Activated naive CD4-positive, alpha-beta T cell treated with anti-CD3 and anti-CD28 coated beads, Interleukin-2, amount 50 U/mL, for 24 hours (primary cell): ENCODE data around the gene SLCO6A1.

ENCODE experiments used
- H3K27ac Mint-ChIP-seq: one replicate; pipeline ENCODE4 v1.8.0; 2021; ENCODE audit warnings: mild to moderate bottlenecking, mixed read lengths
- H3K27me3 Mint-ChIP-seq: one replicate; pipeline ENCODE4 v1.8.0; 2021; ENCODE audit warnings: mixed read lengths
- H3K36me3 Mint-ChIP-seq: one replicate; pipeline ENCODE4 v1.8.0; 2021; ENCODE audit warnings: mixed read lengths
- H3K4me1 Mint-ChIP-seq: one replicate; pipeline ENCODE4 v1.8.0; 2021; ENCODE audit warnings: mixed read lengths
- H3K4me3 Mint-ChIP-seq: one replicate; pipeline ENCODE4 v1.8.0; 2021; ENCODE audit warnings: mild to moderate bottlenecking, mixed read lengths
- H3K9me3 Mint-ChIP-seq: one replicate; pipeline ENCODE4 v1.8.0; 2021; ENCODE audit warnings: mixed read lengths

Gene SLCO6A1

DNA sequence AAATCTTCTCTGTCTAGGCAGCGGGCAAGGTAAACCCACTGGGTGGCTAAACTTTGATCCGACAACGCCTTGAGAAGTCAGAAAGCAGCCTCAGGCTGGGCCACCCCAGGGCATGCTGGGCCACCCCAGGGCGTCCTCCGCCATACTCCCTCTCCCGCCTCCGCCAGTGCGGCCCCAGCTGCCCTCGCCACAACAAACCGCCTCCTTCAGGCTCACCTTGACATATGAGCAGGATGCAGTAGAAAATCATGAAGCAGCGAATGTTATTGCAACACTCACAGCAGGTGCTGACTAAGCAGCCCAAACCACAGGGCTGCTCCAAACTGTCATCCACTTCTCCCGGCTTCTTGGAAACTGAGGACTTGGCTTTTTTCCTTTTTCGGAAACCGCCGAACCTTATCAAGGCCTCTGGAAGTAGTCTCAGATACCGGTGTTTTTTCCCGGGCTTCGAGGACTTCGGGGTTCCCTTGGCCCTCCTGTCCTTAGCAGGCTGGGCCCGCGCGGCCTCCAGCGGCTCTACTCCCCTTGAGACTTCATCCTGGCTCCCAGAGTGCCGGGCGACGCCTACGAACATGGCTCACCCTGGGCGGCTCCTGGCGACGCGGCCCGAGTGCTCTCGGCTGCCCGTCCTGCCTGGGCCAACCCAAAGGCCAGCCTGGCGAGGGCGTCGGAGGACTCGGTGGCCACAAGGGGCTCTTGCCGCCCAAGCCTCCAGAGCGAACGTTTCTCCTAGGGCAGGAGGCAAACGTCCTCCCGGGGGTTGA is at the start of gene SLCO6A1:
SLCO6A1 (minus strand) TSS at position 731 of the 764 bp plus-strand sequence; CDS start at position 574, 157 bp downstream.
- H3K27me3 Mint-ChIP-seq = no peaks in the 10 kb centered on the region
- H3K4me3 Mint-ChIP-seq = no peak within 1 kb of the TSS
- no peaks in the 10 kb centered on the region for H3K36me3 Mint-ChIP-seq
- H3K9me3 Mint-ChIP-seq = no peaks in the 10 kb centered on the region
- H3K27ac Mint-ChIP-seq = no peak within 1 kb of the TSS
- H3K4me1 Mint-ChIP-seq = no peaks in the 10 kb centered on the region

DNA sequence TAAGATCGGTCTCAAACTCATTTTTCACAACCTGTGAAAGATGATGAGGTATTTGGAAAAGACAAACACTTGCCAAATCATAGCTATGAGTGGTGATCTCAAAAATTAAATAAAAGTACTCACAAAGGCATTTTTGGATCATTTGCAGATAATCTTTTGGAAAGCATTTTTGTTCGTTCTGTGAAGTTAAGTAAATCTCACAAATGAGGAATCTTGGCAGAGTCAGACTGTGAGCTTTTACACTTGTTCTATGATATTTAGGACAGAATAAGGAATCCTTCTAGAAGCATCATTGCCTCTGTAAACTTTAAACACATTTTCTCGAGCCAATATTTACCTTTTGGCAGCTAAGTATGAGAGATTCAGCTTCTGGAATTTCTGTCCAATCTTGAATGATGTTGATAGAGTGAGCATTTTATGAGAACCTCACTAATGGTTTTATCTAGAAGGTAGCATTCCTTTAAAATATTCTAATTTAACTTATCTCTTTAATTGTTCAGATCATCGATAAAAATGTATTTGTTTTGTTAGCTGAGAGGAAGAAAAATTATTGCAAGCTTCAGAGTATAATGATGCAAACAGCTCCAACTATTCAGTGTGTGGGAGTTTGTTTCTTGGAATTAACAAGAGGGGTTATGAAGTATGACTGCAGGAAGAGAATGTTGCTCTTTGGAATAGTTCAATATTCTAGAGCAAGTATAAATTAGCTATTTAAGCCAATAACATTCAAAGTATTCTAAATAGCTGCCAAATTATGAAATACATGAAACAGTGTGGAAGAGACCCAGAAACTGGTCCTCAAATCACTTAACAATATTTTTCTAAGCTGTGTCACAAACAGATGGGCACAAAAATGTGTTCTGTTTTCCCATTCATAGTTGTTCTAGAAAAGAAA is 48.6 kb upstream of the SLCO6A1 start:
- no peak overlapping the region for H3K4me3 Mint-ChIP-seq
- no peaks in the 10 kb centered on the region for H3K9me3 Mint-ChIP-seq
- no peak overlapping the region for H3K27ac Mint-ChIP-seq
- peaks cover 8% of the 10 kb centered on the region for H3K27me3 Mint-ChIP-seq
- no peaks in the 10 kb centered on the region for H3K36me3 Mint-ChIP-seq
- no peaks in the 10 kb centered on the region for H3K4me1 Mint-ChIP-seq

DNA sequence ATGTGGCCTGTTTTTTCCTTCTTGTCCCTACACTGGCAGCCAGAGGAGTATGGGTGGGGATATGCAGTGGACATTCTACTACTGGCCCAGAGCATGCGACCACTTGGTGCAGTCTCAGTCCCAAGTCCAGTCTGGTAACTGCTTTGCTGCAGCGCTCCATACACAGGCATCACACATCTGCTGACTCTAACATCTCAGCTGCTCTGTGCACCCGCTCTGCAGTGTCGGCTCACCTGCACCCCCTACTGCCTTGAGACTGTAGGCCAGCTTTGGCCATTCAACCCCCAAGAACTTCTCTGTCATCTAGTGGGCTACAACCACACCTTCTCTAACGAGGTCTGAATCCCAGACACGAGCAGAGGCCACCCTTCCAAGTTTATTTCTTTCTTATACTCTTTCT is 46.4 kb upstream of the SLCO6A1 start:
- H3K27ac Mint-ChIP-seq = no peak overlapping the region
- H3K4me1 Mint-ChIP-seq = no peaks in the 10 kb centered on the region
- no peaks in the 10 kb centered on the region for H3K36me3 Mint-ChIP-seq
- peaks cover 8% of the 10 kb centered on the region for H3K27me3 Mint-ChIP-seq
- H3K9me3 Mint-ChIP-seq = no peaks in the 10 kb centered on the region
- H3K4me3 Mint-ChIP-seq = no peak overlapping the region

- H3K4me1 Mint-ChIP-seq = no peaks in the 10 kb centered on the region
- no peaks in the 10 kb centered on the region for H3K36me3 Mint-ChIP-seq
- H3K9me3 Mint-ChIP-seq = no peaks in the 10 kb centered on the region
- no peak overlapping the region for H3K27ac Mint-ChIP-seq
- H3K27me3 Mint-ChIP-seq = peaks cover 12% of the 10 kb centered on the region
- H3K4me3 Mint-ChIP-seq = no peak overlapping the region
Observed at GRCh38 chr5:102542057-102542456, 43.3 kb upstream of the SLCO6A1 start.

DNA sequence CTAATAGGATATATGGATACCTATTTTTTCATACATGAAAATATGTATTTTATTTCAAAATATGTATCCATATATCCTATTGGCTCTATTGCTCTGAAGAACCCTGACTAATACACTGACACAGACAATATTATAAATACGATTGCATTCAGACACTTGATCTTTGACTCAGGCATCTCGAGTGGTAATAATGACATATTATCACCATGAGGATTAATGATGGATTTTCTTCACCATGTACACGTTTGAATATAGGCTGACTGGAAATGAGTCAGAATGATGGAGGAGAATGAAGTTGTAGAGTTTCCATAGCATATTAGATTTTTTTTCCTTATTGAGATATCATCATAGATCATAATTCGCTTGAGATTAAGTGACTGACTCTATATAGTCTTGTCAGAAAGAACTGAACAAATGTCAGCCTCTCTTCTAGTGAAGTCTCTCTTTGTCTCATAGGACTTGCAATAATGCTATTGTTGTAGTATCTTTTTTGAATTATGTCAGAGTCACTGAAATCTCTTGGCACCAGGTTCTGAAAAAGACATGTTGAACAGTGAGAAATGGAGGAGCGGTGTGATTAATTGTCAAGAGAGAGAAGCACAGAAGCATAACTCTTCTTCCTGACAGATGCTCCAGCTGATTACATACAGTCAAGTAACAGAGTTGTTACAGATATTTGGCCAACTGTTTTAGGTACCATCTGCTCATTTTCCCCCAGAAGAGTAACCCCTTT is 41.4 kb upstream of the SLCO6A1 start:
- no peaks in the 10 kb centered on the region for H3K9me3 Mint-ChIP-seq
- H3K4me3 Mint-ChIP-seq = no peak overlapping the region
- H3K27ac Mint-ChIP-seq = no peak overlapping the region
- no peaks in the 10 kb centered on the region for H3K36me3 Mint-ChIP-seq
- H3K4me1 Mint-ChIP-seq = no peaks in the 10 kb centered on the region
- peaks cover 12% of the 10 kb centered on the region for H3K27me3 Mint-ChIP-seq

GRCh38 chr5:102539562-102539961 is 40.8 kb upstream of the SLCO6A1 start:
- Mint-ChIP-seq H3K27ac (no peak overlapping the region), H3K36me3 (no peaks in the 10 kb centered on the region), H3K27me3 (peaks cover 9% of the 10 kb centered on the region), H3K4me1 (no peaks in the 10 kb centered on the region), H3K4me3 (no peak overlapping the region), H3K9me3 (no peaks in the 10 kb centered on the region)

DNA sequence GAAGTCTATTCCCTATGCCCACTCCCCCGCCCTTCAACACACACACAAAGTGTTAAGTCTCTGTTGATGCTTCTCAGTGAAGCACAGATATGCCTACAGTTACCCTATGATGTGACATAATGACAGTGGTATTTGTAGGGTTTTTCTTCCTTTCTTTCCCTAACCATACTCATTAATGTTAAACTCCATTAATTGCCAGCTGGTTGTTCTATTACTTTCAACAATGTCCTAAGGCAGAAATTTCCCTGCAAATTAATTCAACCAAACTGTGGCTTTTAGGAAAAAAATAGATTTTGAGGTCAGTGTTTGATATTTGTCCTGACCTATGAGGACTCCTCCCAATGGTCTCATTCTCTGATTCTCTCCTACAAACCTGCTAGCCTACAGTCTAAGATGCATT is 38.2 kb upstream of the SLCO6A1 start:
- H3K9me3 Mint-ChIP-seq = no peaks in the 10 kb centered on the region
- H3K27me3 Mint-ChIP-seq = peaks cover 9% of the 10 kb centered on the region
- no peak overlapping the region for H3K4me3 Mint-ChIP-seq
- no peaks in the 10 kb centered on the region for H3K4me1 Mint-ChIP-seq
- H3K27ac Mint-ChIP-seq = no peak overlapping the region
- H3K36me3 Mint-ChIP-seq = no peaks in the 10 kb centered on the region

DNA sequence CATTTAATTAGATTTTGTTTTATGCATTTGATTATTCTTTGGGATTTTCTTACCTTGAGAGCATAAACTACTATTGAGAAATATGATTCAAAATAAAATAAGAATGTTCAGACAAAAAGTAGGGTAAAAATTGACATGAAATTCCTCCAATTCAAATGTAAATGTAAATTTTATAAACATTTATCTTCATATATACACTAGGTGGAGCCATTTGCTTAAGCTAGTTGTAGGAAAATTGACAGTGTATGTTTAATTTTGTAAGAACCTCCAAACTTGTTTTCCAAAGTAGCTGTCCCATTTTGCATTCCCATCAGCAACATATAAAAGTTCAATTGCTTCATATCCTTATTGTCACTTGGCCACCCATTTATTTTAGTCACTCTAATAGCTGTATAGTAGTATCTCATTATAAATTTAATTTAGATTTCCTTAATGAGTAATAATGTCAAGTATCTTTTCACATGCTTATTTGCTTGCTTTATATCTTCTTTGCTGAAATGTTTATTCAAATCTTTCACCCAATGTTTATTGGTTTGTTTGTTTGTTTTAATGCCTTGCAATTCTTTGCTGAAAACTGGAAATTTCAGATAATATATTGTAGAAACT is 37.6 kb upstream of the SLCO6A1 start:
- no peaks in the 10 kb centered on the region for H3K4me1 Mint-ChIP-seq
- no peak overlapping the region for H3K4me3 Mint-ChIP-seq
- H3K27me3 Mint-ChIP-seq = peaks cover 7% of the 10 kb centered on the region
- no peak overlapping the region for H3K27ac Mint-ChIP-seq
- H3K36me3 Mint-ChIP-seq = no peaks in the 10 kb centered on the region
- H3K9me3 Mint-ChIP-seq = no peaks in the 10 kb centered on the region

GRCh38 chr5:102532123-102532522 is 33.3 kb upstream of the SLCO6A1 start:
- no peaks in the 10 kb centered on the region for H3K36me3 Mint-ChIP-seq
- no peak overlapping the region for H3K27ac Mint-ChIP-seq
- no peaks in the 10 kb centered on the region for H3K4me1 Mint-ChIP-seq
- no peak overlapping the region for H3K4me3 Mint-ChIP-seq
- H3K27me3 Mint-ChIP-seq = peaks cover 7% of the 10 kb centered on the region
- H3K9me3 Mint-ChIP-seq = no peaks in the 10 kb centered on the region

GRCh38 chr5:102531506-102531905 is 32.7 kb upstream of the SLCO6A1 start:
- Mint-ChIP-seq H3K9me3 (no peaks in the 10 kb centered on the region), H3K4me3 (no peak overlapping the region), H3K27ac (no peak overlapping the region)

DNA sequence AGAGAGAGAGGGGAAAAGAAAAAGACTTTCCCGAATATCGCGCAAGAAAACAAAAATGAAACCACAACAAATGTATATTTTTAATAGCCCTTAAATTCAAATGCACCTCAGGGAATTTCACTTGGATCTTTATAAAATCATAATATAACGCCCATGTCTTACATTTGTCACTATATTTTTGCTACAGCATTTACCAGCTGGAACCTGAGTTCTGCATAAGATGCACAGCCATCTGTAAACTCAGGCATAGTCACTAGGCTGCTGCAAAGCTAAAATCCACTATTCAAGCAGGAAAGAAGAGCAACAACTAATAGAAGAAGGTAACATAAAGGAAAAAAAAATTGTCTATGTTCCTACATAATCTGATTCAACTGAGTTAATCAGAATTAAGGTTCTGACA is 30.6 kb upstream of the SLCO6A1 start:
- Mint-ChIP-seq H3K36me3 (no peaks in the 10 kb centered on the region), H3K4me1 (no peaks in the 10 kb centered on the region), H3K9me3 (peaks cover 2% of the 10 kb centered on the region), H3K27me3 (peaks cover 7% of the 10 kb centered on the region), H3K4me3 (no peak overlapping the region), H3K27ac (no peak overlapping the region)

More at GRCh38 chr5:102531506-102531905, 32.7 kb upstream of the SLCO6A1 start:
- peaks cover 7% of the 10 kb centered on the region for H3K27me3 Mint-ChIP-seq
- no peaks in the 10 kb centered on the region for H3K4me1 Mint-ChIP-seq
- H3K36me3 Mint-ChIP-seq = no peaks in the 10 kb centered on the region

DNA sequence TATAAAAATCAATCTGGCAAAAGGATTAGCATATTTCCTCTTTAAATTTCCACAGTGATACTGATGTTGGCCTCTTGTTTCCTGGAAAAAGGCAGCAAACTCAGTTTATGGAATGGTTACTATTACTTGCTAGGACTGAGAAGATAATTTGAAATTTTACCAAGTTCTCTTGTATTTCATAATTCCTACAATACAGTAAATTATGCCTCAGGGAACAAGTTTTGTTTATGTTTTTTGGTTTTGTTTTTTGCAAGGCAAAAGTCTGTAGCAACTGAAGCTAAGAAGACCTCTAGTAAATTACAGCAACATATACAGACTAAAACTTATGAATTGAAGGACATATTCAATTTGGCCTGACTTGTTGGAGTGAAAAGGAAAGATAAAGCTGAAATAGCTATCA is 30.2 kb upstream of the SLCO6A1 start:
- no peak overlapping the region for H3K4me3 Mint-ChIP-seq
- H3K9me3 Mint-ChIP-seq = peaks cover 7% of the 10 kb centered on the region
- no peak overlapping the region for H3K27ac Mint-ChIP-seq
- H3K4me1 Mint-ChIP-seq = no peaks in the 10 kb centered on the region
- peaks cover 7% of the 10 kb centered on the region for H3K27me3 Mint-ChIP-seq
- H3K36me3 Mint-ChIP-seq = no peaks in the 10 kb centered on the region

- no peak overlapping the region for H3K4me3 Mint-ChIP-seq
- H3K9me3 Mint-ChIP-seq = peaks cover 10% of the 10 kb centered on the region
Observed at GRCh38 chr5:102528600-102528999, 29.8 kb upstream of the SLCO6A1 start.

GRCh38 chr5:102527547-102527946 is 28.7 kb upstream of the SLCO6A1 start:
- Mint-ChIP-seq H3K4me3 (no peak overlapping the region), H3K27ac (no peak overlapping the region), H3K27me3 (peaks cover 6% of the 10 kb centered on the region), H3K4me1 (no peaks in the 10 kb centered on the region), H3K9me3 (peaks cover 10% of the 10 kb centered on the region), H3K36me3 (no peaks in the 10 kb centered on the region)

More at GRCh38 chr5:102528600-102528999, 29.8 kb upstream of the SLCO6A1 start:
- Mint-ChIP-seq H3K36me3 (no peaks in the 10 kb centered on the region), H3K27me3 (peaks cover 7% of the 10 kb centered on the region), H3K4me1 (no peaks in the 10 kb centered on the region), H3K27ac (no peak overlapping the region)

DNA sequence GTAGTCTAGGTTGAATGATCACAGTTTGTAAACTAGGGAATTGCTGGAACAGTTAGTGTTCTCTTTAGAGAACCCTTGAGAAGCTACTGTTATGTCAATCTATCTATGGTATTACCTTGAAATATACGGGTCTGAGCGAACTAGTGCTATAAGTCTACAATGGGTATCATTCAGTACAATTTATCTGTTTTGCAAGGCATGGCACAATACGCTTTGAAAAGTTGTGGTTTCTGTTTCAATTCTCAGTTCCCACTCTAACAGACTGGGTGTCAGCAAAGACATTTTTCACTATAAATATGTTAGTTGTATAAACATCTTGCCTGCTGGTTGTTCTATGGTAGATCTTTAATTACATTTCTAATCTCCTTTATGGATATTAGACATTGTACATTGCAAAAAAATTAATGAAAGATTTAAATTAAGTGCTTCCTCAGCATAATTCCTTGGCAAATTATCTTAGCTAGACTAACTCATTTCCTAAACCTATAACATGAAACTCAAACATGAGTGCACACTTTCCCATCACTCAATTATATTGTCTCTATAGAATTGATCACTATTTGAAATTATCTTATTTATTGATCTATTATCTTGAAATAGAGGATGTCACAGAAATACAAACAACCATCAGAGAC is 24.9 kb upstream of the SLCO6A1 start:
- Mint-ChIP-seq H3K4me1 (no peaks in the 10 kb centered on the region), H3K27ac (no peak overlapping the region), H3K4me3 (no peak overlapping the region), H3K9me3 (peaks cover 10% of the 10 kb centered on the region), H3K36me3 (no peaks in the 10 kb centered on the region), H3K27me3 (peaks cover 10% of the 10 kb centered on the region)
